GM23338 (cell line): ENCODE data around the gene MLLT10. TPM values are rescaled to one million over a fixed set of nuclear protein-coding genes. Genes with fewer than 3 reads are reported as not detected.

Experiments used
- ATAC-seq: fragments of 200-7000 bp; cut with Tn5 transposase; 3 replicates; pipeline ENCODE4 v1.9.1; 2020
- DNase-seq: peaks from one replicate; pipeline ENCODE4 v3.0.0-alpha.2; 2015; ENCODE audit warnings: low spot score
- H2AFZ ChIP-seq: fragments of 200-600 bp; sonication (generic); 2 replicates; pipeline ENCODE4 v1.8.0; 2016; ENCODE audit warnings: antibody characterized with exemption, mild to moderate bottlenecking, moderate library complexity
- H3F3A ChIP-seq: fragments of 200-600 bp; sonication (generic); replicated peaks from 2 replicates; pipeline ENCODE4 v1.8.0; 2017; ENCODE audit warnings: antibody characterized with exemption, mixed run types, low read depth
- H3K27ac ChIP-seq: fragments of 200-600 bp; sonication (generic); 2 replicates; pipeline ENCODE4 v1.6.1; 2016; ENCODE audit warnings: low read depth
- H3K27me3 ChIP-seq: fragments of 200-600 bp; sonication (generic); 2 replicates; pipeline ENCODE4 v1.8.0; 2016; ENCODE audit warnings: mild to moderate bottlenecking, mixed run types, moderate library complexity; ENCODE audit not compliant: insufficient read depth
- H3K36me3 ChIP-seq: fragments of 200-600 bp; sonication (generic); 2 replicates; pipeline ENCODE4 v1.8.0; 2016; ENCODE audit warnings: mild to moderate bottlenecking; ENCODE audit not compliant: insufficient read depth
- H3K4me1 ChIP-seq: fragments of 200-600 bp; sonication (generic); 2 replicates; pipeline ENCODE4 v1.8.0; 2016; ENCODE audit warnings: mild to moderate bottlenecking, moderate library complexity; ENCODE audit not compliant: insufficient read depth
- H3K4me2 ChIP-seq: fragments of 200-600 bp; sonication (generic); 2 replicates; pipeline ENCODE4 v1.7.1; 2017; ENCODE audit warnings: mixed run types
- H3K4me3 ChIP-seq: fragments of 200-600 bp; sonication (generic); 2 replicates; pipeline ENCODE4 v1.6.1; 2016; ENCODE audit warnings: mixed run types
- H3K79me2 ChIP-seq: fragments of 200-600 bp; sonication (generic); replicated peaks from 2 replicates; pipeline ENCODE4 v1.8.0; 2017; ENCODE audit warnings: mild to moderate bottlenecking; ENCODE audit not compliant: insufficient read depth
- H3K9me2 ChIP-seq: fragments of 200-600 bp; sonication (generic); 2 replicates; pipeline ENCODE4 v1.8.0; 2017; ENCODE audit not compliant: insufficient read depth
- H4K20me1 ChIP-seq: fragments of 200-600 bp; sonication (generic); replicated peaks from 2 replicates; pipeline ENCODE4 v1.8.0; 2017; ENCODE audit warnings: mild to moderate bottlenecking; ENCODE audit not compliant: insufficient read depth
- H3K27ac Mint-ChIP-seq: 2 replicates; pipeline ENCODE4 v1.8.0; 2020; ENCODE audit warnings: inconsistent platforms, mild to moderate bottlenecking, moderate library complexity, mixed read lengths
- H3K27me3 Mint-ChIP-seq: 3 replicates; pipeline ENCODE4 v1.8.0; 2022; ENCODE audit warnings: low read depth, mild to moderate bottlenecking, moderate library complexity, mixed read lengths, inconsistent platforms; ENCODE audit not compliant: insufficient read depth, poor library complexity
- H3K36me3 Mint-ChIP-seq: 3 replicates; pipeline ENCODE4 v1.8.0; 2021; ENCODE audit warnings: low read depth, mild to moderate bottlenecking, inconsistent platforms, moderate library complexity, mixed read lengths
- H3K4me1 Mint-ChIP-seq: 3 replicates; pipeline ENCODE4 v1.8.0; 2020; ENCODE audit warnings: mild to moderate bottlenecking, inconsistent platforms, mixed read lengths
- H3K4me3 Mint-ChIP-seq: 3 replicates; pipeline ENCODE4 v1.8.0; 2021; ENCODE audit warnings: moderate library complexity, mild to moderate bottlenecking, inconsistent platforms, mixed read lengths
- H3K9me3 Mint-ChIP-seq: 3 replicates; pipeline ENCODE4 v1.8.0; 2020; ENCODE audit warnings: moderate library complexity, mild to moderate bottlenecking, inconsistent platforms, mixed read lengths
- CREB1 ChIP-seq: fragments of 250-450 bp; sonication (Bioruptor Pico); IDR thresholded peaks from 2 replicates; pipeline ENCODE4 v1.5.0; 2020; ENCODE audit warnings: low read depth, mild to moderate bottlenecking, moderate library complexity
- ETS1 ChIP-seq: IDR thresholded peaks from 2 replicates; pipeline ENCODE4 v1.6.1; 2016; ENCODE audit warnings: antibody characterized with exemption
- EZH2 ChIP-seq: fragments of 200-600 bp; sonication (generic); IDR thresholded peaks from one replicate; pipeline ENCODE4 v1.8.0; 2017; ENCODE audit warnings: antibody characterized with exemption, mild to moderate bottlenecking, low read depth; ENCODE audit not compliant: unreplicated experiment
- EZH2phosphoT487 ChIP-seq: fragments of 200-600 bp; sonication (generic); IDR thresholded peaks from one replicate; pipeline ENCODE4 v1.8.1; 2018; ENCODE audit warnings: antibody characterized with exemption; ENCODE audit not compliant: unreplicated experiment
- JUNB ChIP-seq: IDR thresholded peaks from one replicate; pipeline ENCODE4 v1.6.1; 2016; ENCODE audit warnings: antibody characterized with exemption; ENCODE audit not compliant: unreplicated experiment
- NANOG ChIP-seq: IDR thresholded peaks from 2 replicates; pipeline ENCODE4 v1.6.1; 2016; ENCODE audit warnings: antibody characterized with exemption, borderline replicate concordance
- POLR2AphosphoS5 ChIP-seq: IDR thresholded peaks from 2 replicates; pipeline ENCODE4 v1.6.1; 2016; ENCODE audit warnings: antibody characterized with exemption, low read depth
- STAT1 ChIP-seq: IDR thresholded peaks from one replicate; pipeline ENCODE4 v1.6.1; 2016; ENCODE audit warnings: antibody characterized with exemption; ENCODE audit not compliant: unreplicated experiment
- ZNF114 ChIP-seq: fragments of 250-450 bp; sonication (Bioruptor Pico); IDR thresholded peaks from 2 replicates; pipeline ENCODE4 v1.5.0; 2020; ENCODE audit warnings: mild to moderate bottlenecking, moderate library complexity
- ZNF331 ChIP-seq: fragments of 250-450 bp; sonication (Bioruptor Pico); IDR thresholded peaks from 2 replicates; pipeline ENCODE4 v1.5.0; 2020; ENCODE audit warnings: low read depth, mild to moderate bottlenecking, moderate library complexity
- polyA plus RNA-seq: library from polyadenylated mRNA; unstranded; fragments of >200 nt; fragmentation: Nextera tagmentation; extraction: Ambion mirVana; gene quantifications from 2 replicates; pipeline ENCODE4 v1.2.1, GENCODE V29; 2016
- total RNA-seq: library from RNA; depleted of rRNA; stranded (reverse); fragments of >200 nt; shearing (Covaris generic); gene quantifications from 2 replicates; pipeline ENCODE4 v1.2.3, GENCODE V29; 2014
- TF ChIP-seq, protein P1 (sequence below), 2 experiments: fragments of 200-600 bp in 1 of 2; sonication (generic) in 1 of 2; conservative IDR thresholded peaks; 2 replicates each; pipeline versions ENCODE4 v1.5.1 to v1.6.1; 2016 to 2017; ENCODE audit warnings: antibody characterized with exemption in 2 of 2, low read depth in 2 of 2, mild to moderate bottlenecking in 2 of 2, moderate library complexity in 1 of 2
- TF ChIP-seq, protein P2 (sequence below): fragments of 250-450 bp; sonication (Bioruptor Pico); IDR thresholded peaks from 2 replicates; pipeline ENCODE4 v1.5.0; 2020; ENCODE audit warnings: mild to moderate bottlenecking, moderate library complexity

MLLT10 gene
- total and polyA plus RNA-seq, 2 experiments from 2014 or later, result 28.8 to 55.4 TPM

- no peak for TF ChIP-seq ETS1
- TF ChIP-seq POLR2AphosphoS5, result no peak
Measured at GRCh38 chr10:21728618-21729017, 194.6 kb downstream of the MLLT10 start (continued).

- Histone ChIP-seq H3K27me3 (no peaks in the 10 kb centered on the region), H4K20me1 (no peaks in the 10 kb centered on the region), H3K27ac (peak overlapping the region; percentile 3; the same call in 1 of the 2 replicates), H2AFZ (no peak overlapping the region), H3K4me3 (no peak overlapping the region), H3F3A (no peaks in the 10 kb centered on the region), H3K4me1 (peaks cover 10% of the 10 kb centered on the region; the same call in 1 of the 2 replicates), H3K36me3 (no peaks in the 10 kb centered on the region; the same call in 1 of the 2 replicates), H3K4me2 (no peak overlapping the region), H3K79me2 (0 out of 2 replicates have a peak, but pooled peaks cover 12% of the 10 kb centered on the region), H3K9me2 (no peaks in the 10 kb centered on the region)
- peaks cover 41% of the 10 kb centered on the region for H3K4me1 Mint-ChIP-seq
- H3K9me3 Mint-ChIP-seq, result no peaks in the 10 kb centered on the region
- ATAC-seq (peak; percentile 95), DNase-seq (peak; percentile 92)
- peaks cover 42% of the 10 kb centered on the region for H3K36me3 Mint-ChIP-seq
- H3K27me3 Mint-ChIP-seq, result peaks cover 6% of the 10 kb centered on the region
- H3K27ac Mint-ChIP-seq, result peak overlapping the region; percentile 59; the same call in 1 of the 2 replicates
- H3K4me3 Mint-ChIP-seq, result no peak overlapping the region
- TF ChIP-seq ZNF114, result no peak
- no peak for TF ChIP-seq CREB1 (CRISPR knock-in tag)
- TF ChIP-seq ETS1, result no peak
- no peak for TF ChIP-seq EZH2phosphoT487
- 0 out of 2 replicates have a peak, but pooled peaks have one; percentile 24 for TF ChIP-seq POLR2AphosphoS5
- no peak for TF ChIP-seq EZH2
- no peak for TF ChIP-seq JUNB
- TF ChIP-seq, protein P1, sequence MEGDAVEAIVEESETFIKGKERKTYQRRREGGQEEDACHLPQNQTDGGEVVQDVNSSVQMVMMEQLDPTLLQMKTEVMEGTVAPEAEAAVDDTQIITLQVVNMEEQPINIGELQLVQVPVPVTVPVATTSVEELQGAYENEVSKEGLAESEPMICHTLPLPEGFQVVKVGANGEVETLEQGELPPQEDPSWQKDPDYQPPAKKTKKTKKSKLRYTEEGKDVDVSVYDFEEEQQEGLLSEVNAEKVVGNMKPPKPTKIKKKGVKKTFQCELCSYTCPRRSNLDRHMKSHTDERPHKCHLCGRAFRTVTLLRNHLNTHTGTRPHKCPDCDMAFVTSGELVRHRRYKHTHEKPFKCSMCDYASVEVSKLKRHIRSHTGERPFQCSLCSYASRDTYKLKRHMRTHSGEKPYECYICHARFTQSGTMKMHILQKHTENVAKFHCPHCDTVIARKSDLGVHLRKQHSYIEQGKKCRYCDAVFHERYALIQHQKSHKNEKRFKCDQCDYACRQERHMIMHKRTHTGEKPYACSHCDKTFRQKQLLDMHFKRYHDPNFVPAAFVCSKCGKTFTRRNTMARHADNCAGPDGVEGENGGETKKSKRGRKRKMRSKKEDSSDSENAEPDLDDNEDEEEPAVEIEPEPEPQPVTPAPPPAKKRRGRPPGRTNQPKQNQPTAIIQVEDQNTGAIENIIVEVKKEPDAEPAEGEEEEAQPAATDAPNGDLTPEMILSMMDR (conservative IDR thresholded peaks at IDR 0.05; ENCODE audit: low read depth in 2 of 2), result peak; percentile 91 to 99
- TF ChIP-seq ZNF331 (CRISPR knock-in tag), result no peak
- TF ChIP-seq NANOG, result no peak
- no peak for TF ChIP-seq STAT1
- TF ChIP-seq, protein P2, sequence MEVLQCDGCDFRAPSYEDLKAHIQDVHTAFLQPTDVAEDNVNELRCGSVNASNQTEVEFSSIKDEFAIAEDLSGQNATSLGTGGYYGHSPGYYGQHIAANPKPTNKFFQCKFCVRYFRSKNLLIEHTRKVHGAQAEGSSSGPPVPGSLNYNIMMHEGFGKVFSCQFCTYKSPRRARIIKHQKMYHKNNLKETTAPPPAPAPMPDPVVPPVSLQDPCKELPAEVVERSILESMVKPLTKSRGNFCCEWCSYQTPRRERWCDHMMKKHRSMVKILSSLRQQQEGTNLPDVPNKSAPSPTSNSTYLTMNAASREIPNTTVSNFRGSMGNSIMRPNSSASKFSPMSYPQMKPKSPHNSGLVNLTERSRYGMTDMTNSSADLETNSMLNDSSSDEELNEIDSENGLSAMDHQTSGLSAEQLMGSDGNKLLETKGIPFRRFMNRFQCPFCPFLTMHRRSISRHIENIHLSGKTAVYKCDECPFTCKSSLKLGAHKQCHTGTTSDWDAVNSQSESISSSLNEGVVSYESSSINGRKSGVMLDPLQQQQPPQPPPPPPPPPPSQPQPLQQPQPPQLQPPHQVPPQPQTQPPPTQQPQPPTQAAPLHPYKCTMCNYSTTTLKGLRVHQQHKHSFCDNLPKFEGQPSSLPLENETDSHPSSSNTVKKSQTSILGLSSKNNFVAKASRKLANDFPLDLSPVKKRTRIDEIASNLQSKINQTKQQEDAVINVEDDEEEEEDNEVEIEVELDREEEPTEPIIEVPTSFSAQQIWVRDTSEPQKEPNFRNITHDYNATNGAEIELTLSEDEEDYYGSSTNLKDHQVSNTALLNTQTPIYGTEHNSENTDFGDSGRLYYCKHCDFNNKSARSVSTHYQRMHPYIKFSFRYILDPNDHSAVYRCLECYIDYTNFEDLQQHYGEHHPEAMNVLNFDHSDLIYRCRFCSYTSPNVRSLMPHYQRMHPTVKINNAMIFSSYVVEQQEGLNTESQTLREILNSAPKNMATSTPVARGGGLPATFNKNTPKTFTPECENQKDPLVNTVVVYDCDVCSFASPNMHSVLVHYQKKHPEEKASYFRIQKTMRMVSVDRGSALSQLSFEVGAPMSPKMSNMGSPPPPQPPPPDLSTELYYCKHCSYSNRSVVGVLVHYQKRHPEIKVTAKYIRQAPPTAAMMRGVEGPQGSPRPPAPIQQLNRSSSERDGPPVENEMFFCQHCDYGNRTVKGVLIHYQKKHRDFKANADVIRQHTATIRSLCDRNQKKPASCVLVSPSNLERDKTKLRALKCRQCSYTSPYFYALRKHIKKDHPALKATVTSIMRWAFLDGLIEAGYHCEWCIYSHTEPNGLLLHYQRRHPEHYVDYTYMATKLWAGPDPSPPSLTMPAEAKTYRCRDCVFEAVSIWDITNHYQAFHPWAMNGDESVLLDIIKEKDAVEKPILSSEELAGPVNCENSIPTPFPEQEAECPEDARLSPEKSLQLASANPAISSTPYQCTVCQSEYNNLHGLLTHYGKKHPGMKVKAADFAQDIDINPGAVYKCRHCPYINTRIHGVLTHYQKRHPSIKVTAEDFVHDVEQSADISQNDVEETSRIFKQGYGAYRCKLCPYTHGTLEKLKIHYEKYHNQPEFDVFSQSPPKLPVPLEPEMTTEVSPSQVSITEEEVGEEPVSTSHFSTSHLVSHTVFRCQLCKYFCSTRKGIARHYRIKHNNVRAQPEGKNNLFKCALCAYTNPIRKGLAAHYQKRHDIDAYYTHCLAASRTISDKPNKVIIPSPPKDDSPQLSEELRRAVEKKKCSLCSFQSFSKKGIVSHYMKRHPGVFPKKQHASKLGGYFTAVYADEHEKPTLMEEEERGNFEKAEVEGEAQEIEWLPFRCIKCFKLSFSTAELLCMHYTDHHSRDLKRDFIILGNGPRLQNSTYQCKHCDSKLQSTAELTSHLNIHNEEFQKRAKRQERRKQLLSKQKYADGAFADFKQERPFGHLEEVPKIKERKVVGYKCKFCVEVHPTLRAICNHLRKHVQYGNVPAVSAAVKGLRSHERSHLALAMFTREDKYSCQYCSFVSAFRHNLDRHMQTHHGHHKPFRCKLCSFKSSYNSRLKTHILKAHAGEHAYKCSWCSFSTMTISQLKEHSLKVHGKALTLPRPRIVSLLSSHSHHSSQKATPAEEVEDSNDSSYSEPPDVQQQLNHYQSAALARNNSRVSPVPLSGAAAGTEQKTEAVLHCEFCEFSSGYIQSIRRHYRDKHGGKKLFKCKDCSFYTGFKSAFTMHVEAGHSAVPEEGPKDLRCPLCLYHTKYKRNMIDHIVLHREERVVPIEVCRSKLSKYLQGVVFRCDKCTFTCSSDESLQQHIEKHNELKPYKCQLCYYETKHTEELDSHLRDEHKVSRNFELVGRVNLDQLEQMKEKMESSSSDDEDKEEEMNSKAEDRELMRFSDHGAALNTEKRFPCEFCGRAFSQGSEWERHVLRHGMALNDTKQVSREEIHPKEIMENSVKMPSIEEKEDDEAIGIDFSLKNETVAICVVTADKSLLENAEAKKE, result no peak
Measured at GRCh38 chr10:21732067-21732772, 198.2 kb downstream of the MLLT10 start.
